Stimulated activated CD4-positive, alpha-beta T cell treated with anti-CD3 and anti-CD28 coated beads, Interleukin-15, amount 100 ng/mL, for 1 hour (primary cell): ENCODE results near the gene MRPS15.
"Not testable (repeated sequence)": the region's sequence is repeated elsewhere in the genome, so short reads cannot be mapped to it uniquely, and the experiment has no call there.

ENCODE experiments used
- DNase-seq, 2 donors: peaks; one replicate each; pipeline ENCODE4 v3.0.0-alpha.2; 2020; ENCODE audit warnings: low read depth in 1 of 2, low spot score in 1 of 2

Gene MRPS15

GRCh38 chr1:36463803-36464604 lies at the start of gene MRPS15:
Gene MRPS15, minus strand, starts transcription at chr1:36464384. Its CDS starts 109 bp downstream, at chr1:36464275.
- peak; percentile 82 to 93 for DNase-seq

- DNase-seq: no peak
Observed at GRCh38 chr1:36512842-36513241, 48.7 kb upstream of the MRPS15 start.

DNA sequence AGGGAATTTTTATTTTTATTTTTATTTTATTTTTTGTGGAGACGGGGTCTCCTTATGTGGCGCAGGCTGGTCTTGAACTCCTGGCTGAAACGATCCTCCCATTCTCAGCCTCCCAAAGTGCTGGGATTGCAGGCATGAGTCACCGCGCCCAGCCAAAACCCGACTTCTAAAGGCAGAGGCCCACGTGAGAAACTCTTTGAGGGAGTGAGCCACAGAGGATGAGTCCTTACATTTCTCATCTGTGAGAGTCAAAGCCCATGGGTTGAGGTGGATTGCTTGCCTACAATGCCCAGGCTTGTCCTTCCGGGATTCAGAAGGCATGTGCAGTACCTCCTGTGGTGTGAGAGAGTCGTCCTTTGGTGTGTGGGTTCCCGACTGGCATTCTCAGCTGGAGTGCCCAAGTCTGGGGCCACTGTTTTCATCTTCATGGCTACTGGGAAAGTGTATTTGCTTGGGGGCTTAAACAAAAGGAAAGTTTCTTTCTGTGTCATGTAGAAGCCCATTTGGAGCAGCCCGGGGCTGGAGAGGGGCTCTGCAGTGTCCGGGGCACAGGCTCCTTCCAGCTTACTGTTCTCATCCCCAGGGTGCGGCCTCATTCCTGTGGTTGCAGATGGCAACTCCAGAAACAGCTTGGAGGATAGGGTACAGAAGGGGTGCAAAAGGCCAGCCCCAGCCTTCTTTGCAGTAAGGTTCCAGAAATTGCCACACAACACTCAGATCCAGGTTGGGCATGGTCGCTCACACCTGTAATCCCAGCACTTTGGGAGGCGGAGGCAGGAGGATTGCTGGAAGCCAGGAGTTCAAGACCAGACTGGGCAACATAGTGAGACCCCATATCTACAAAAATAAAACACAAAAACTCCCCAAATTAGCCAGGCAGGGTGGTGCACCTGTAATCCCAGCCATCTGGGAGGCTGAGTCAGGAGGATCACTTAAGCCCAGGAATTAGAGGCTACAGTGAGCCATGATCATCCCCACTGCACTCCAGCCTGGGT lies 47.9 kb upstream of the MRPS15 start:
- no peak for DNase-seq

DNA sequence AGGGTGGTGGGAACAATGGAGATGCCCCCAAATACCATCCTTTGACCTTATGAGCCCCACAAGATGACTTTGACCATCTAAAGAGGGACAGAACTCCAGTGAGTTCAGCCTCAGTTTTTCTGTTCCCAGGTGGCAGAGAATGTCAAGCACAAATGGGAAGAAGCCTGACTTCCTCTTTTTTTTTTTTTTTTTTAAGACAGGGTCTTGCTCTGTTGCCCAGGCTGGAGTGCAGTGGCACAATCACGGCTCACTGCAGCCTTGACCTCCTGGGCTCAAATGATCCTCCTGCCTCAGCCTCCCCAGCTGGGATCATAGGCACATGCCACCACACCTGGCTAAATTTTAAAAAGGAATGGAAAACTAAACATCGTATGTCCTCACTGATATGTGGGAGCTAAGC lies 47.0 kb upstream of the MRPS15 start:
- DNase-seq: not testable (repeated sequence)

GRCh38 chr1:36510418-36510817 lies 46.2 kb upstream of the MRPS15 start:
- no peak for DNase-seq

DNA sequence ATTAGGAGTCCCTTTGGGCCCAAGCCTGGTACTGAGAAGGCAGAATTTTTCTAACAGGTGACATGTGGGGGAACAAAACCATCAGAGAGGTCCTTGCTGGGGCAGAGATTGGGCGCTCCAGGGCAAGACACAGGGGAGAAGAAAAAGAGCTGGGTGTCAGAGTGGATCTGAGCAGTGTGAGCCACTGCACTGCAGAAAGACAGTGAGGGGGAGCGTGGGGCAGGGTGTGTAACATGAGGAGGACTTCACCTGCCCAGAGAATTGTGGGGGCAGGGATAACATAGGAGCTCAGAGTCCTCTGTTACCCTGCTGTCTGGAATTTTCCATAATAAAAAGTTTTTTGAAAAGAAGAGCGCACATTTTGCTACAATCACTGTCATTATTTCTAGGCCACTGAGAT lies 44.1 kb upstream of the MRPS15 start:
- DNase-seq: no peak

DNA sequence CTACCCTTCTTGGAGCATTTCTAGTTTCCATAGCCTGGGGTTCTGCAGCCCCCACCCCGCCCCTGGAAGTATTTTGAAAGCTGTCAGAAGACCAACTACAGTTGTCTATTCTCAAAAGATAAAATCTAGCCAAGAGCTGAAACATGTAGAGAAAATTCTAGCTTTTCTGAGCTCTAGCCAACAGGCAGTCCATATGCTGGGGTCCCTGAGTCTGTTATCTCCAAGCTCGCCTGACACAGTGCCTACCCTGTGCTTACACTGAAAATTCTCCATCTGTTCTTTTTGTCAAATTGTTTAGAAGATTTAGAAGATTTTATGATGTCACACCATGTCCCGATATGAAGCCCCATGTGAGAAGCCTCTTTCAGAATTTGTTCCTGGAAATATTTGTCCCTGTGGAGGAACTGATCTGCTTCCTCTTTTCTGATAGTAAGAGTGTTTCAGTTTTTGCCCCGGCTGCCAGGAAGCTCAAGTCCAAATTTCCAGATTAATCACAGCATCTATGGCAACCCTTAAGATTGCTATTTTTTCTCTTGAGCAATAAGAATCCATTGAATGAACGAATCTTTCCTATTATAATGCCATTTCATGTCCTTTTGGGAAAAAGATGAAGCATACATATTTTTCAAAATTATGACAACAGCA lies 42.2 kb upstream of the MRPS15 start:
- DNase-seq: no peak

GRCh38 chr1:36503733-36504132 lies 39.5 kb upstream of the MRPS15 start:
- DNase-seq: no peak

GRCh38 chr1:36503159-36503558 lies 39.0 kb upstream of the MRPS15 start:
- no peak for DNase-seq

- DNase-seq: no peak
Observed at GRCh38 chr1:36502616-36503015, 38.4 kb upstream of the MRPS15 start.

DNA sequence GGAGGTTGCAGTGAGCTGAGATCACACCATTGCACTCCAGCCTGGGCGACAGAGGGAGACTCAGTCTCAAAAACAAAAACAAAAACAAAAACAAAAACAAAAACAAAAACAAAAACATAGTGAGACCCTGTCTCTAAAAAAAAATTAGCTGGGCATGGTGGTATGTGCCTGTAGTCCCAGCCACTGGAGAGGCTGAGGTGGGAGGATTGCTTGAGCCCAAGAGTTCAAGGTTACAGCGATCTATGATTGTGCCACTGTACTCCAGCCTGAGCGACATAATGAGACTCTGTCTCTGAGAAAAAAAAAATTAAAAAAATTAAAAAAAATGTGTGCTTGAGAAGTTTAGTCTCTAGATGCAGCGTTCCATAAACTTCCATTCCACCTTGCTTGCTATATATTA lies 37.7 kb upstream of the MRPS15 start:
- not testable (repeated sequence) for DNase-seq

DNA sequence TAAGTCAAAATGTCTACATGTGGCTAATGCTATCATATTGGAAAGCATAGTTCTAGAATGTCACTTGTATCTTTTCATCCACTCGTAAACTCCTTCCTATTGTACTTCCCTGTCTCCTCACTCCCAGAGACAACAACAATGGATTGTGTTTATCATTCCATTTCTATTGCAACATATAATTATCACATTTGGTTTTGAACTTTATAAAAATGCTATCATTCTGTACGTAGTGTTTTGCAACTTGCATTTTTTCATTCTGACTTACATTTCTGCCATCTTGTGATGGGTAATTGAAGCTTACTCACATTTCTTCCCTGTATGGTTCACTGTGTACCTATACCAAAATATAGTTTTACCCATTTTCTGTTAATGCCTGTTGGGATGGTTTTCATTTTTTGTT lies 33.0 kb upstream of the MRPS15 start:
- no peak for DNase-seq

- no peak for DNase-seq
Observed at GRCh38 chr1:36494971-36495370, 30.8 kb upstream of the MRPS15 start.

DNA sequence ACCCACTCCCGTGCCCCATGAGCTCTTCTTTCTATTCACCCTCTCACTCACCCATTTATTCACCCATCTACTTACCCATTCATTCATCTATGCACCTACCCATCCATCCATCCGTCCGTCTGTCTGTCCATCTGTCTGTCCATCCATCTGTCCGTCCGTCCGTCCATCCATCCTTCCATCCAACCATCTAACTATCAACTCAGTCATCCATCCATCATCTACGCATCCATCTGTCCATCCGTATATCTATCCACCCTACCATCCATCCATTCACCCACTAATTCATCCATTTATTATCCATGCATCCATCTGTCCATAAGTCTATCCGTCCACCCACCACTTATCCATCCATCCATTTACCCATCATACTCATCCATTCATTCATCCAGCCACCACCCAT lies 29.3 kb upstream of the MRPS15 start:
- DNase-seq: no peak

DNA sequence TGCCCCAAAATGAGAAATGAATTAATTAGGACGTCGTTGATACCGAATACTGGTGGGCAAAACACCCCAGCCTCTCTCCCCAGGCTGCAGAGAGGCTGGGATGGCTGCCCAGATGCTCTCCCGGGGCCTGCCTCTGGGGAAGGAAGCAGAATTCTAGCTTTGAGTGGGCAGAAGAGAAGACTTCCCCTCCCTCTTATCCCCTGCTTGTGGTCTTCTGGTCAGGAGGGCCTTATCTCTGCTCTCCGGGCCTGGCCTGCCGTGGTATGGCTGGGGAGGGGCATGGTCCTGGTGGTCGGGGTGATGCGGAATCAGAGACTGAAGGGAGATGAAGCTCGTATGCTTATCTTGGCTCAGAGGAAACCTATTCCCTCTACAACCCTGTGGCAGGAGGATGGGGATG lies 28.3 kb upstream of the MRPS15 start:
- no peak for DNase-seq

DNA sequence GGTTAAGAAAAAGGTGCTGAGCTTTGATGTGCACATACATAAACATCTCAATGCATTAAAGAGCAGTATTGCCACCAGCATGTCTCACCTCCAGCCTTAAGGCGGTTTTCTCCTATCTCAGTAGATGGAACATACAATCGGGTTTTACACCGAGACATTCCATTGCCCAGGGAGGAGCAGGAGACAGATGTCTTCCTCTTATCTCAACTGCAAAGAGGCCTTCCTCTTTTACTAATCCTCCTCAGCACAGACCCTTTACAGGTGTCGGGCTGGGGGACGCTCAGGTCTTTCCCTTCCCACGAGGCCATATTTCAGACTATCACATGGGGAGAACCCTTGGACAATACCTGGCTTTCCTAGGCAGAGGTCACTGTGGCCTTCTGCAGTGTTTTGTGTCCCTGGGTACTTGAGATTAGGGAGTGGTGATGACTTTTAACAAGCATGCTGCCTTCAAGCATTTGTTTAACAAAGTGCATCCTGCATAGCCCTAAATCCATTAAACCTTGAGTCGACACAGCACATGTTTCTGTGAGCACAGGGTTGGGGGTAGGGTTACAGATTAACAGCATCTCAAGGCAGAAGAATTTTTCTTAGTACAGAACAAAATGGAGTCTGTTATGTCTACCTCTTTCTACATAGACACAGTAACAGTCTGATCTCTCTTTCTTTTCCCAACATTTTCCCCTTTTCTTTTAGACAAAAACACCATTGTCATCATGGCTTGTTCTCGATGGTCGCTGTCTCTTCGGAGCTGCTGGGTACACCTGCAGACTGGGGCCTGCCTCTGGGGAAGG lies 25.3 kb upstream of the MRPS15 start:
- not testable (repeated sequence) for DNase-seq

DNA sequence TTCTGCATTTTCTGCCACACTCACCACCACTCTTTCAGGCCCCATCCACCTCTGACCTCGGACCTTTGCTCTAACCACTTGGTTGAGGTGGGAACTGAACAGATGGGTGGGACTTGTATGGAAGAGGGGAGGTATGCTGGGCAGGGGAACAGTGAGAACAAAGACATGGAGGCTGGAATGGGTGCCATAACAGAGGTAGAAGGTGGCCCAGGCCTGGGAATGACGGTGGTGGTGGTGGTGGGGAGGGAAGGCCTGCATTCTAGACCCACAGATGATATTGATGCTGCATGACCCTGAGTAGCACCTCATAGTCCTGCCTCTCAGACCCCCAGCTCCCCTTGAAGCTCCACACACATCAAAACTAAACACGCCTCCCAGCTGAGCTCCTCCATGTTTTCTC lies 23.7 kb upstream of the MRPS15 start:
- no peak for DNase-seq

DNA sequence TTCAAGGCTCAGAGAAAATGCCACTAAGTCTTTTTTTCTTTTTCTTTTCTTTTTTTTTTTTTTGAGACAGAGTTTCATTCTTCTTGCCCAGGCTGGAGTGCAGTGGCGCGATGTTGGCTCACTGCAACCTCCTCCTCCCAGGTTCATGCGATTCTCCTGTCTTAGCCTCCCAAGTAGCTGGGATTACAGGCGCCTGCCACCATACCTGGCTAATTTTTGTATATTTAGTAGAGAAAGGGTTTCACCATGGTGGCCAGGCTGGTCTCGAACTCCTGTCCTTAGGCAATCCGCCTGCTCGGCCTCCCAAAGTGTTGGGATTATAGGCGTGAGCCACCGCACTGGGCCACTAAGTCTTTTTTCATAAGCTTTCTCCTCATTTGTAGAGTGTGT lies 23.1 kb upstream of the MRPS15 start:
- not testable (repeated sequence) for DNase-seq

DNA sequence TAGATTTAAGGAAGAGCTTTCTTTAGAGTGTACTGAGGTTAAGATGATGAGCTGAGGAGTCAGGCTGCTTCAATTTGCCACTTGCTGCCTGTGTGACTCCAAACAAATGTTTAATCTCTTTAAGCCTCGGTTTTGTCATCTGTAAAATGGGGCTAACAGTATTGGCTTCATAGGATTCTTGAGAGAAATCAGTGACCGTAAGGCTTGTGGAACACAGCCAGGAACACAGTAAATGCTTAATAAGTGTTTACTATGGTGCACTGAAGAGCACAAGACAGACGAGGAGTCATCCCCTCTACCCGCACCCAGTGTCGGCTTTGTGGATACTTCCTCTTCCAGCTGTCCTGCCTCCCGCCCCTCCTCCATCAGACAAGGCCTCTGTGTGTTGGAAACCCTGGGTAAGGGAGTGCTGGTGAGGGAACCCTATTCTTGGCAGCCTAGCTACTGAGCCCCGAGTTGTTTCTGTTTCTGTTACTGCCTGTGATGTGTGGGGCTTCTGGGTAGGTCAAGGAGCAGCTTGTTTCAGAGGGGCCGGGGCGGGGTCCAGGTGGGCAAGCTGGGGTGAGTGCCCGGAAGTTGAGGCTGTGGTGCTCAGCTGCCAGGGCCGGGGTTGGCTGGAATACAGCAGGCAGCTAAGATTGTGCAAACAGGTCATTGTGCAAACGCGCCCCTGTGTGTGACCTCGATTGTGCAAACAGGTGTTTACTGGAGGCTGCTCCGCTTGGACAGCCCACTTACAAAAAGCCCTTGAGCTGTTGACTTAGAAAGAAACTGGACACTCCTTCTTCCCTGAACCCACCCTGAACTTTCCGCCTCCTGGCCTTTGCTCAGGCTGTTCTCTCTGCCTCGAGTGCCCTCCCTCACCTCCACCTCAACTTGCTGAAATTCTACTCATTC lies 22.5 kb upstream of the MRPS15 start:
- DNase-seq: no peak

- no peak for DNase-seq
Observed at GRCh38 chr1:36486093-36486438, 21.9 kb upstream of the MRPS15 start.
